Loucy (cell line): ENCODE data around the gene TIAM2.

Source experiments
- EZH2phosphoT487 ChIP-seq: fragments of 200-600 bp; IDR thresholded peaks from 2 replicates; pipeline ENCODE4 v1.6.1; 2018; ENCODE audit warnings: antibody characterized with exemption, mild to moderate bottlenecking, moderate library complexity, borderline replicate concordance
- TF ChIP-seq, protein P1 (sequence below): fragments of 200-600 bp; sonication (generic); conservative IDR thresholded peaks from 2 replicates; pipeline ENCODE4 v1.5.1; 2014; ENCODE audit warnings: mild to moderate bottlenecking, antibody characterized with exemption, low read length

DNA sequence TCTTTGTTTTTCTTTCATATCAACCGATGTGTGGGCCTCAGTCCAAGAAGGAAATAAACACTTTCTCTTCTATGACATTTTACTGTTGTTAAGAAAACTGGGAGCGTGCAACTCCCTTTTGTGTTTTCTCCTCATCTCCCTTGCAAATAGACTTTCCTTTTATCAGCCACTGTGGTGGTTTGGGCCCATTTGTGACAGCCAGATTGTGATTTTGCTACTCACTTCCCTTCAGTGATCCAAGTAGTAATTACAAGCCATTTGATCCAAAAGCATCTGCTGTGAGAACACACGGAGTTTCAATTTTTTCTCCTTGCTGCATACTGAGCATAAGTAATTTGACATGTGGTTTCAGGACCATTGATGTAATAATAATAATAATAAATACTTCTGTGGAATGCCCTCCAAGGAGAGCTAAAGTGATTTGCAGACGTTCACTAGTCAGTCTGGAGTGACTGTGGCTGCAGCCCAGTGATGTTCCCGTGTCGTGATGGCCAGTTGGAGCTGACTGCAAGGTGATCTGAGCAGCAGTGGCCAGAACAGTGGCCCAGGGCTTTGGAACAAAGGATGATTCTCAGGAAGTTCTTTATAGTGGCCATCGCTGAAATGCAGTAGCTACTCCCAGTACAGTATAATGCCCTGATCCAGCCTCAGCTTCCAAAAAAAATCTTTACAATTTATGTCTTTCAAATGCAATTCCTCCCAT lies 176.8 kb downstream of the TIAM2 start:
- TF ChIP-seq, protein P1, sequence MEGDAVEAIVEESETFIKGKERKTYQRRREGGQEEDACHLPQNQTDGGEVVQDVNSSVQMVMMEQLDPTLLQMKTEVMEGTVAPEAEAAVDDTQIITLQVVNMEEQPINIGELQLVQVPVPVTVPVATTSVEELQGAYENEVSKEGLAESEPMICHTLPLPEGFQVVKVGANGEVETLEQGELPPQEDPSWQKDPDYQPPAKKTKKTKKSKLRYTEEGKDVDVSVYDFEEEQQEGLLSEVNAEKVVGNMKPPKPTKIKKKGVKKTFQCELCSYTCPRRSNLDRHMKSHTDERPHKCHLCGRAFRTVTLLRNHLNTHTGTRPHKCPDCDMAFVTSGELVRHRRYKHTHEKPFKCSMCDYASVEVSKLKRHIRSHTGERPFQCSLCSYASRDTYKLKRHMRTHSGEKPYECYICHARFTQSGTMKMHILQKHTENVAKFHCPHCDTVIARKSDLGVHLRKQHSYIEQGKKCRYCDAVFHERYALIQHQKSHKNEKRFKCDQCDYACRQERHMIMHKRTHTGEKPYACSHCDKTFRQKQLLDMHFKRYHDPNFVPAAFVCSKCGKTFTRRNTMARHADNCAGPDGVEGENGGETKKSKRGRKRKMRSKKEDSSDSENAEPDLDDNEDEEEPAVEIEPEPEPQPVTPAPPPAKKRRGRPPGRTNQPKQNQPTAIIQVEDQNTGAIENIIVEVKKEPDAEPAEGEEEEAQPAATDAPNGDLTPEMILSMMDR: no peak
- TF ChIP-seq EZH2phosphoT487: no peak
